C1 segment of cervical spinal cord (tissue), 14 donors: Measurements from ENCODE around the gene TUBGCP4.
A peak's percentile ranks its signal among the peaks of the same experiment; 100 is the strongest.
"Not testable (repeated sequence)": the region's sequence is repeated elsewhere in the genome, so short reads cannot be mapped to it uniquely, and the experiment has no call there.

Experiments
- DNase-seq, 14 donors: peaks; one replicate each; lab custom pipeline; 2025; lab: John Stamatoyannopoulos, UW

The TUBGCP4 gene, protein sequence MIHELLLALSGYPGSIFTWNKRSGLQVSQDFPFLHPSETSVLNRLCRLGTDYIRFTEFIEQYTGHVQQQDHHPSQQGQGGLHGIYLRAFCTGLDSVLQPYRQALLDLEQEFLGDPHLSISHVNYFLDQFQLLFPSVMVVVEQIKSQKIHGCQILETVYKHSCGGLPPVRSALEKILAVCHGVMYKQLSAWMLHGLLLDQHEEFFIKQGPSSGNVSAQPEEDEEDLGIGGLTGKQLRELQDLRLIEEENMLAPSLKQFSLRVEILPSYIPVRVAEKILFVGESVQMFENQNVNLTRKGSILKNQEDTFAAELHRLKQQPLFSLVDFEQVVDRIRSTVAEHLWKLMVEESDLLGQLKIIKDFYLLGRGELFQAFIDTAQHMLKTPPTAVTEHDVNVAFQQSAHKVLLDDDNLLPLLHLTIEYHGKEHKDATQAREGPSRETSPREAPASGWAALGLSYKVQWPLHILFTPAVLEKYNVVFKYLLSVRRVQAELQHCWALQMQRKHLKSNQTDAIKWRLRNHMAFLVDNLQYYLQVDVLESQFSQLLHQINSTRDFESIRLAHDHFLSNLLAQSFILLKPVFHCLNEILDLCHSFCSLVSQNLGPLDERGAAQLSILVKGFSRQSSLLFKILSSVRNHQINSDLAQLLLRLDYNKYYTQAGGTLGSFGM

GRCh38 chr15:43370975-43371974 lies at the start of gene TUBGCP4, which contains the start of gene ZSCAN29:
TSS of gene TUBGCP4 (plus strand) at chr15:43371101. CDS start at chr15:43371355, 254 bp downstream.
TSS of gene ZSCAN29 (minus strand) at chr15:43371043. CDS start at chr15:43369913, 1,130 bp downstream.
- peak; percentile 2 to 87 (median 68) for DNase-seq

- no peak for DNase-seq
Measured at GRCh38 chr15:43325039-43325684, 45.7 kb upstream of the TUBGCP4 start.

DNA sequence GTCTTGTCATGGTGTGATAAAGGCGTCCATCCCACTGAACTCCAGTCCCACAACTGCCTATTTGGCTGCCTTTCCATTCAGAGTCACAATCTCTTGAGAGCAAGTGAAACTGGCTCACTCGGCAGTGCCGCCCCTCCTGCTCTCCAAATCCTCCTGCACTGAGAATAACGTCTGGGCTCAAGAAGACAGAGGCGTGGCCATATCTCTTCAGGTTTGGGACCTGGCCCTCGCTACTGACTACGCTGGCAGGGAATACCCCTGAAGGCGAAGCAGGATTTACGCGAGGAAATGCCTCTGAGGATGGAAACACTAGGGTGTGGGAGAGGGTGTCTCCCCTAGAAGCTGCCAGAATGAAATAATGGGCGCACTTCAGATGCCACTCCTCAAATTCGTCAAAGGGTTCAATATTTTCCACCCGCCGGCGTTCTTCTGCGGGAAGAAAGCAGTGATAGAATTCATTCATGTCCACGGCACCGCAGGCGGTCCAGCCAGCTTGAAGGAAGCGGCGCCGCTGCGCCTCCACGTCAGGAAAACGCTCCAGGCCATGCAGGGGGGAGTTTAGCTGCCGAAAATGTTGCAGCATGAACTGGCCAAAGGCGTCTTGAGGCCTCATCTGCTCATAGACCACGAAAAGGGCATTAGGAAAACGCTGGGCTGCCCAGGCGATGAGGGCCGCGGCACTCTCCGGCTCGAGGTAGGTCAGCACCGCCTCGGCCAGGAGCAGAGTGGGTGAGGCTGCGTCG lies 41.5 kb upstream of the TUBGCP4 start:
- peak in 11 of 14 donors; percentile 6 to 70 (median 38) for DNase-seq

DNA sequence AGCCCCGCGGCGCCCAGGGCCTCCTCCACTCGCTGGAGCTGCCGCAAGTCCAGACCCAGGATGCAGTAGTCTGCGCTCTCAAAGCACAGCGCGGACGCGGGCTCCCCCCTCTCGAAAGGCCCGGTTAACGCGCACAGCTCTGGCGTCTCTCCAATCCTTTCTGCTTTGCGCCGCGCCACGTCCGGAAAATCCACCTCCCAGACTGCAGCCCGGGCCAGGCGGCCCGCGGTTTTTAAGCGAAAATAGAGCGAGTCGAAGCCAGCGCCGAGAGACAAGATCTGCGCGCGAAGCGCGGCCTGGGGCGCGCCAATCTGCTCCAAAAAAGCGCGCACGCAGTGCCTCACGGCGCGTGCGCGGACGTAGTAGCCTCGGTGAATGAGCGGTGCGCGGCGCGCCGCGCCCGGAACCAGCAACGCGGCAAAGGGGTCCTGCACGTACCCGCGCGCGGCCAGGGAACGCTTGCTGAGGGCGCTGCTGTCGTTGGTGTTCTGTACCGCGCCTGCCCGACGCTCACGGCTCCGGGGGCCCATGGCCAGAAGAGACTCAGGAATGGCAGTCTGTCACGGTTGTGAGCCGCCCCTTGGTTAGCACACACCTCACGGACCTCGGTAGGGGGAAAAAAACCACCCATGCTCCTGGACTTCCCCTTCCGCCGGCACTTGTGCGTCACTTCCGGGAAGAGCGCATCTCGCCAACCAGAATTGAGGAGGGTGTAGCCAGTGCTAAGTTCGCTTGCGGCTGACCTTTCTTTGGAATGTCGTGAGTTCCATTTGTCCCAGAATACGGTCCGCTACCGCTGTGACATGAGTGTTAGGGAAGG lies 40.7 kb upstream of the TUBGCP4 start, which contains the start of gene LCMT2:
TSS of gene LCMT2 (minus strand) at position 614 of the 820 bp plus-strand sequence. CDS start at position 530, 84 bp downstream.
- peak; percentile 67 to 93 (median 88) for DNase-seq

GRCh38 chr15:43330780-43331087 lies 40.2 kb upstream of the TUBGCP4 start:
- DNase-seq = no peak

- no peak for DNase-seq
Measured at GRCh38 chr15:43346305-43346704, 24.6 kb upstream of the TUBGCP4 start.

DNA sequence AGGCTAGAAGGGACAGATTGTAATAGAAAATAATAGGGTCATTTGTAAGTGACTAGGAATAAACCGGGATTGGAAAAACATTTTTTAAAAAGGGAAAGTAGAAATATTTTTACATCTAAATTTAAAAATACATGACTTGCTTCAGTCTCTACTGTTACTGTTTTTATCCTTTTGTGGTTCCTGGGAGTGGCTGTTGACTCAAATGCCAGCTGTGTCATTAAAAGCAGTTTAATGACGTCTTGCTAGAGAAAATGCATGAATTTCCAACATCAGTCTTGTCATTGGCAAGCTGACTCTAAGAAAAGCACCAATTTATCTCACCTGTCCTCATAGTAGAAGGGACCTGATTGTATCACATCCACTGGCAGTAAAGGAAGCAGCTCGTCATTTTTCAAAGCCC lies 23.8 kb upstream of the TUBGCP4 start:
- no peak for DNase-seq

- DNase-seq = no peak
Measured at GRCh38 chr15:43352693-43353382, 18.1 kb upstream of the TUBGCP4 start.

DNA sequence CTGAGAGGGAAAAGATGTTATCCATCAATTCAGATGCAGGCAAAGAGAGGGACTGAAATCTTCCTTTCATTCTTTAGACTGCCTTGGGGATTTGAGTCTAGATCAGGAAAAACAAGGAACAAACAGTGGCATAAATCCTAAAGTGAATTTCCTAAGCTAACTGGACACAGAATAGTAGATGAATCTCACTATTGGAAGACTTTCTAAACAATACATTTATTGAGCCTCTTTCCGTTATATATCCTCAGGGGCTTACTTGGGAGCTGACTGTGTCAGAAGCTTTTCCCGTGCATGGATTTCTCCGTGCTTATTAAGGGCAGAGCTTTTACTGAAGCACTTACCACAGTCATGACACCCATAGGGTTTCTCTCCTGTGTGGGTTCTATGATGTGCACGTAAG lies 10.1 kb upstream of the TUBGCP4 start:
- DNase-seq = no peak

DNA sequence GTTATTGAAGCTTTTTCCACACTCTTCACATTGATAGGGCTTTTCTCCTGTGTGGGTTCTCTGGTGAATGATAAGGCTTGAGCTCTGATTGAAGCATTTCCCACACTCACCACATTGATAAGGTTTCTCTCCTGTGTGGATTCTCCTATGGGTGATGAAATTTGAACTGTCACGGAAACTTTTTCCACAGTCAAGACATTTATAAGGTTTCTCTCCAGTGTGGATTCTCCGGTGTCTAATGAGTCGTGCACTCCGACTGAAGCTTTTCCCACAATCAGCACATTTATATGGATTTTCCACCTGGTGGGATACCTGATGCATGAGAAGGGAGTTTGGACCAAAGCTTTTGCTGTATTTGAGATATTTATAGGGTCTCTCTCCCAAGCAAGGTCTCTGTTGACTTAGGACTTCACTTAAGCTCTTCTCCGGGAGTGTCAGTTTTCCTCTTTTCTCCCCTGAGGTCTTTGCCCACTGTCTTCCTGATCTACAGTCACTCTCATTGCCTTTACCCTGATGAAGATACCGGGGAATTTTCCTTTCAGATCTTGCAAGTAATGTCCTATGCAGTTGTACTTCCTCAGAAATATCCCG lies 9.5 kb upstream of the TUBGCP4 start:
- DNase-seq = no peak

DNA sequence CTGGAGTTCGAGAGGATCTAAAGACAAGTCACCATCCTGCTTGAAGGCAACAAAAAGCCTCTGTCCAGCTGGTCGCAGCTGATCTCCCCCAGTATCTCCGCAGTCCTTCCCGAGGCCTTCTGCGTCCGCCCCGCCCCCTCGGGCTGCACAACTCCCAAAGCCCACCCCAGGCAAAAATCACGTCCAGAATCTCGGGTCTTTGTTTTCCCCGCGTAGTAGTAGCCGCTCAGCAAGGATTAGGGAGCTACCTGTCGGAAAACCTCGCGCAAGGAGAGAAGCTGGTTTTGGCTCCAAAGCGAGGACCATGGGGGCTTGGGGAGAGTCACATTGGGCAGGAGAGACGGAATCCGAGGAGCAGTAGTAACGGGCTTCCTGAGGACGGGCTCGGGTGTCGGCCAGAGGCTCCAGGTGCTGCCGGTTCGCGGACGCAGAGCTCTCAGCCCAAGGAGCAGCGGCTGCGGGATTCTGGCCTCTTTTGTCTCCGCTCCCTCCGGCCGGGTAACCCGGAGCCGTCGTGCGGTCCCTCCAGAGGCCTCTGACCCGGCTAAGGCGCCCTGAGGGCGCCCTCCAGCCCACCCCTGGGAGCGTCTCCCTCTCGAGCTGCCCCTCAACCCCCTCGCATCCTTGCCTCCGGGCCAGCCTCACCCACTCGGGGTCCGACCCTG lies 459 bp upstream of the TUBGCP4 start:
- DNase-seq = peak in 7 of 14 donors; percentile 6 to 57 (median 47)

GRCh38 chr15:43376017-43376705 lies 5.3 kb downstream of the TUBGCP4 start:
- no peak for DNase-seq

- DNase-seq = no peak
Measured at GRCh38 chr15:43378601-43379000, 7.7 kb downstream of the TUBGCP4 start.

GRCh38 chr15:43382310-43382709 lies 11.4 kb downstream of the TUBGCP4 start:
- DNase-seq = no peak

DNA sequence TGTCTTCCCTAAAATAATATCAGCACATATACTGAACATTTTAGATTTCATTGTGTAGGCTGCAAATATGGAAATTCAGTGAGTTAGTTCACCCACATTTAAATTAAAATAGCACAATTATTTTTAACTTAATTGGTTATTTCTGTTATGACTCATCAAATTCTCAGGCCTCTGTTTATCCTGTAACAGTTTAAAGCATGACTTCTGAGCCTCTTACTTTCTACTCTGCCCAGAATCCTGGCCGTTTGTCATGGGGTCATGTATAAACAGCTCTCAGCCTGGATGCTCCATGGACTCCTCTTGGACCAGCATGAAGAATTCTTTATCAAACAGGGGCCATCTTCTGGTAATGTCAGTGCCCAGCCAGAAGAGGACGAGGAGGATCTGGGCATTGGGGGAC lies 12.2 kb downstream of the TUBGCP4 start:
- no peak for DNase-seq

DNA sequence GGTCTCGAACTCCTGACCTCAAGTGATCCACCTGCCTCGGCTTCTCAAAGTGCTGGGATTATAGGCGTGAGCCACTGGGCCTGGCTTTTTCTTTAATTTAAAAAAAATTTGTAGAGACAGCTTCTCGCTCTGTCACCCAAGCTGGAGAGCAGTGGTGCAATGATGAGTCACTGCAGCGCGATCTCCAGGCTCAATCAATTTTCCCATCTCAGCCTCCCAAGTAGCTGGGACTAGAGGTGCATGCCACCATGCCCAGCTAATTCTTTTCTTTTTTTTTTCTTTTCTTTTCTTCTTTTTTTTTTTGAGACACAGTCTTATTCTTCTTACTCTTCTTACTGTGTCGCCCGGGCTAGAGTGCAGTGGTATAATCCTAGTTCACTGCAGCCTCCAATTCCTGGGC lies 19.8 kb downstream of the TUBGCP4 start:
- DNase-seq = no peak

DNA sequence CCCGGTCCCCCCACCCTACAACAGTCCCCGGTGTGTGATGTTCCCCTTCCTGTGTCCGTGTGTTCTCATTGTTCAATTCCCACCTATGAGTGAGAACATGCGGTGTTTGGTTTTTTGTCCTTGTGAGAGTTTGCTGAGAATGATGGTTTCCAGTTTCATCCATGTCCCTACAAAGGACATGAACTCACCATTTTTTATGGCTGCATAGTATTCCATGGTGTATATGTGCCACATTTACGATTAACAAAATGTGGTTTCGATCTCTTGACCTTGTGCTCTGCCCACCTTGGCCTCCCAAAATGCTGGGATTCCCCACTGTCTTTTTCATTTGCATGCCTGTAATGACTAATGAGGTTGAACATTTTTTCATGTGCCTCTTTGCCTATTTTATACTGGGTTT lies 22.7 kb downstream of the TUBGCP4 start:
- DNase-seq = not testable (repeated sequence)
